HepG2 (cell line): Measurements from ENCODE around the gene NUP54. TPM values are rescaled to one million over a fixed set of nuclear protein-coding genes. Genes with fewer than 3 reads are reported as not detected.

Experiments used
- ATAC-seq: fragments of 200-7000 bp; cut with Tn5 transposase; 3 replicates; pipeline ENCODE4 v1.9.1; 2020; ENCODE audit warnings: mild to moderate bottlenecking, moderate library complexity
- BruUV-seq: library from RNA; stranded (reverse); fragments of 400-500 nt; replicated peaks from 2 replicates; lab custom pipeline; 2021; lab: Mats Ljungman, UMichigan
- CTCF ChIA-PET: fragments of 300-600 bp; formaldehyde crosslinking; extraction: SDS; loops from one replicate; lab custom pipeline; 2021; ENCODE audit warnings: low total read pairs, inconsistent platforms, low intra/inter-chr PET ratio; lab: Yijun Ruan, JAX
- POLR2A ChIA-PET: fragments of 350-600 bp; sonication (Branson Sonifier 250); formaldehyde crosslinking; loops from one replicate; lab custom pipeline; 2020; ENCODE audit warnings: antibody characterized with exemption, inconsistent platforms; lab: Yijun Ruan, JAX
- DNase-seq: peaks from one replicate; pipeline ENCODE4 v3.0.0-alpha.2; 2015; ENCODE audit warnings: low spot score
- FAIRE-seq: peaks from 3 replicates; lab custom pipeline; 2011; peaks lifted over from hg19 to GRCh38; lab: Jason Lieb, UNC
- H2AFZ ChIP-seq: one replicate; pipeline ENCODE4 v1.6.1; 2011; ENCODE audit warnings: low read length, inconsistent platforms
- H3K27ac ChIP-seq: fragments of 300-600 bp; 3 replicates; pipeline ENCODE4 v1.8.0; 2011; ENCODE audit warnings: mixed run types, mild to moderate bottlenecking, mixed read lengths, low read length, inconsistent platforms; ENCODE audit not compliant: insufficient read depth; ENCODE audit errors: extremely low read length
- H3K27me3 ChIP-seq, 2 experiments: fragments of 200-600 bp in 1 of 2; 2 replicates in 1 of 2; 3 replicates in 1 of 2; pipeline versions ENCODE4 v1.6.0 to v1.8.0; 2011; ENCODE audit warnings: low read length in 2 of 2, mild to moderate bottlenecking in 2 of 2, moderate library complexity in 2 of 2, inconsistent platforms in 1 of 2; ENCODE audit not compliant: insufficient read depth in 2 of 2, control insufficient read depth in 1 of 2
- H3K36me3 ChIP-seq, 2 experiments: fragments of 200-600 bp in 1 of 2; replicated peaks in 1 of 2; 2 replicates in 1 of 2; 3 replicates in 1 of 2; pipeline versions ENCODE4 v1.5.1 to v1.8.0; 2011; ENCODE audit warnings: low read length in 2 of 2, inconsistent platforms in 1 of 2; ENCODE audit not compliant: insufficient read depth in 2 of 2, control insufficient read depth in 1 of 2
- H3K4me1 ChIP-seq: 2 replicates; pipeline ENCODE4 v1.5.1; 2012; ENCODE audit warnings: low read length, inconsistent platforms; ENCODE audit not compliant: insufficient read depth
- H3K4me2 ChIP-seq: 2 replicates; pipeline ENCODE4 v1.6.0; 2011; ENCODE audit warnings: low read depth, low read length, inconsistent platforms
- H3K4me3 ChIP-seq, 3 experiments: fragments of 200-600 bp in 1 of 3; sonication (generic), shearing (Covaris generic) in 1 of 3; replicated peaks in 1 of 3; 2 replicates each; pipeline ENCODE4 v1.5.1; 2011 to 2016; ENCODE audit warnings: low read length in 3 of 3, inconsistent platforms in 2 of 3, low read depth in 2 of 3, mild to moderate bottlenecking in 2 of 3, control low read depth in 1 of 3, mixed read lengths in 1 of 3; ENCODE audit not compliant: insufficient read depth in 1 of 3
- H3K79me2 ChIP-seq: one replicate; pipeline ENCODE4 v1.6.1; 2011; ENCODE audit warnings: low read length, inconsistent platforms; ENCODE audit not compliant: insufficient read depth
- H3K9ac ChIP-seq: 2 replicates; pipeline ENCODE4 v1.6.0; 2011; ENCODE audit warnings: mild to moderate bottlenecking, low read depth, low read length, inconsistent platforms; ENCODE audit not compliant: insufficient read depth
- H3K9me3 ChIP-seq: 2 replicates; pipeline ENCODE4 v1.5.1; 2012; ENCODE audit warnings: mild to moderate bottlenecking, low read length
- H4K20me1 ChIP-seq: 2 replicates; pipeline ENCODE4 v1.6.0; 2011; ENCODE audit warnings: inconsistent platforms, mild to moderate bottlenecking, low read length, moderate library complexity; ENCODE audit not compliant: insufficient read depth
- CHD4 ChIP-seq: fragments of 200-600 bp; sonication (generic); IDR thresholded peaks from 2 replicates; pipeline ENCODE4 v1.7.0; 2017; ENCODE audit warnings: mild to moderate bottlenecking, low read length, borderline replicate concordance
- DMAP1 ChIP-seq: IDR thresholded peaks from 2 replicates; pipeline ENCODE4 v1.6.1; 2016
- IRF9 ChIP-seq: sonication (generic); formaldehyde crosslinking; IDR thresholded peaks from 2 replicates; pipeline ENCODE4 v1.8.0; 2022; ENCODE audit warnings: missing genetic modification reagents, mild to moderate bottlenecking, borderline replicate concordance
- JARID2 ChIP-seq: sonication (generic); formaldehyde crosslinking; IDR thresholded peaks from 2 replicates; pipeline ENCODE4 v1.8.1; 2023; ENCODE audit warnings: missing genetic modification reagents, inconsistent platforms; ENCODE audit not compliant: insufficient replicate concordance
- KLF12 ChIP-seq: sonication (generic); formaldehyde crosslinking; IDR thresholded peaks from 2 replicates; pipeline ENCODE4 v1.4.0; 2020; ENCODE audit warnings: missing genetic modification reagents, borderline replicate concordance
- KLF9 ChIP-seq: IDR thresholded peaks from 2 replicates; pipeline ENCODE4 v1.6.1; 2016; ENCODE audit warnings: low read depth
- MIER3 ChIP-seq: IDR thresholded peaks from 2 replicates; pipeline ENCODE4 v1.6.1; 2016; ENCODE audit warnings: missing compliant biosample characterization, borderline replicate concordance
- NR0B2 ChIP-seq: sonication (generic); formaldehyde crosslinking; IDR thresholded peaks from 2 replicates; pipeline ENCODE4 v1.4.0; 2020; ENCODE audit warnings: mild to moderate bottlenecking, missing genetic modification reagents
- REL ChIP-seq: sonication (generic); formaldehyde crosslinking; conservative IDR thresholded peaks from 2 replicates; pipeline ENCODE4 v1.8.0; 2022; ENCODE audit warnings: mild to moderate bottlenecking, missing genetic modification reagents, moderate library complexity
- SRSF9 ChIP-seq: fragments of 200-400 bp; formaldehyde crosslinking; IDR thresholded peaks from 2 replicates; pipeline ENCODE4 v1.6.1; 2018; ENCODE audit warnings: borderline replicate concordance, mild to moderate bottlenecking, low read depth, low read length; ENCODE audit not compliant: insufficient read depth, poor library complexity, severe bottlenecking
- TAF1 ChIP-seq: sonication (generic); formaldehyde crosslinking; IDR thresholded peaks from 2 replicates; pipeline ENCODE4 v1.4.0; 2020; ENCODE audit warnings: missing genetic modification reagents
- YY1 ChIP-seq: IDR thresholded peaks from 2 replicates; pipeline ENCODE4 v1.6.1; 2011; ENCODE audit warnings: low read length, low read depth, moderate library complexity, mild to moderate bottlenecking; ENCODE audit not compliant: insufficient read depth, insufficient replicate concordance
- ZNF619 ChIP-seq: sonication (generic); formaldehyde crosslinking; IDR thresholded peaks from 2 replicates; pipeline ENCODE4 v1.4.0; 2020; ENCODE audit warnings: mild to moderate bottlenecking, missing genetic modification reagents
- ZSCAN30 ChIP-seq: sonication (generic); formaldehyde crosslinking; IDR thresholded peaks from 2 replicates; pipeline ENCODE4 v1.5.0; 2020; ENCODE audit warnings: mild to moderate bottlenecking, missing genetic modification reagents
- WGBS: methylation state at CpG from one replicate; pipeline ENCODE4 v1.1.6; 2017; ENCODE audit warnings: low lambda C conversion rate; 5-methylcytosine and 5-hydroxymethylcytosine counted together
- in situ Hi-C: cut with HindIII; loops from 2 replicates; pipeline ENCODE4 v1.10.0; 2017; ENCODE audit warnings: low pct_unique_long_range_greater_than_20kb; ENCODE audit not compliant: extremely low pct_ligation_motif_present
- intact Hi-C: fragments of 100-400 bp; cut with micrococcal nuclease; formaldehyde crosslinking; loops from one replicate; pipeline ENCODE4 v1.10.0; 2022; ENCODE audit not compliant: unreplicated experiment
- polyA plus RNA-seq, 8 experiments: library from polyadenylated mRNA; depleted of rRNA in 3 of 8; stranded (reverse) in 7 of 8; unstranded in 1 of 8; fragments of >200 nt; fragmentation: Illumina TruSeq in 4 of 8; extraction: Trizol in 4 of 8; gene quantifications; 2 replicates each; pipeline versions ENCODE4 v1.2.1 to v1.2.3, GENCODE V29; 2011 to 2016; ENCODE audit warnings: low read depth in 4 of 8, missing spikeins in 1 of 8, mixed read lengths in 1 of 8; ENCODE audit not compliant: insufficient read depth in 1 of 8
- total RNA-seq, 5 experiments: library from RNA; depleted of rRNA; stranded (reverse); fragments of >200 nt; fragmentation: Illumina TruSeq; extraction: Trizol; gene quantifications; 2 replicates each; pipeline ENCODE4 v1.2.3, GENCODE V29; 2016; ENCODE audit warnings: low read depth in 1 of 5
- TF ChIP-seq, protein P1 (sequence below): sonication (generic); formaldehyde crosslinking; IDR thresholded peaks from 2 replicates; pipeline ENCODE4 v1.8.1; 2023; ENCODE audit warnings: mild to moderate bottlenecking, inconsistent platforms, moderate library complexity, missing genetic modification reagents, borderline replicate concordance

Gene NUP54
- total and polyA plus RNA-seq, 2 of the 13 experiments (the other 11 are each of a cell fraction or from before 2014, with no cell fraction given) = 36.1 to 69.3 TPM

DNA sequence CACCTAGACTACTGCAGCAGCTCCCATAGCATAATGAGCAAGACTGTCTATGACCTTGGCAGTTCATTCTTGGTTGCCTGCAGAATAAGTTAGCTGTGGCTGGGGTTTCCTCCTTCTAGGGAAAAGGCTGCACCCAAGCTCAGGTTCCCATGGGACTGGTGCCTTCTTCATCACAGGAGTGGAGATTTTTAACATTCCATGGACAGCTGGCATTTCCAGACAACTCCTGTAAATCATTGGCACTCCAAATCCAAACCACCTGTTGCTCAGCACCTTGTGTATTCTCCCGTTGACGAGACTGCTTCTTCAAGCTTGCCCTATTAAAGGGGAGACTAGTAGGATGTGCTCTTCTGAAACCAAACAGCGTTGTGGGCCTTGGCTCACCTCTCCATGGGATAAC is 7.8 kb upstream of the NUP54 start (continued):
- TF ChIP-seq ZSCAN30 (CRISPR knock-in tag) = no peak
- TF ChIP-seq, protein P1, sequence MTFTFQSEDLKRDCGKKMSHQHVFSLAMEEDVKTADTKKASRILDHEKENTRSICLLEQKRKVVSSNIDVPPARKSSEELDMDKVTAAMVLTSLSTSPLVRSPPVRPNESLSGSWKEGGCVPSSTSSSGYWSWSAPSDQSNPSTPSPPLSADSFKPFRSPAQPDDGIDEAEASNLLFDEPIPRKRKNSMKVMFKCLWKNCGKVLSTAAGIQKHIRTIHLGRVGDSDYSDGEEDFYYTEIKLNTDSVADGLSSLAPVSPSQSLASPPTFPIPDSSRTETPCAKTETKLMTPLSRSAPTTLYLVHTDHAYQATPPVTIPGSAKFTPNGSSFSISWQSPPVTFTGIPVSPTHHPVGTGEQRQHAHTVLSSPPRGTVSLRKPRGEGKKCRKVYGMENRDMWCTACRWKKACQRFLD (CRISPR knock-in tag) = no peak
- no peak for TF ChIP-seq YY1
- TF ChIP-seq NR0B2 (CRISPR knock-in tag) = no peak

DNA sequence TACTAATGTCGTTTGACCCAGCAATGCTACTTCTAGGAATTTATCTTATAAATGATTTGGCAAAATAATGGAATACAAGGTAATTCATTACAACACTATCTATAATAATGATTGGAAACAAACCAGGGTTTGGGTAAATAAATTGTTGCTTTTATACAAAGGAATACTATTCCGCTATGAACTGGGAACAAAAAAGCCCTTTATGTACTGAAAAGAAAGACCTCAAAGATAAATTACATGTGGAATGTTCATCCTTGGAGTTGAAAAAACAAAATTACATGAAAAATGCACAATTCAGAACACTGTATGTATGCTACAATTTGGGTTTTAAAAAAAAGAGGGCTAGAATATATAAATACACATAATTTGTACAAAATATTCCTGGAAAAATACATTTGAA is 5.2 kb upstream of the NUP54 start:
- BruUV-seq = no TSS peak
- H3K9ac ChIP-seq = no peak overlapping the region

More for the DNA sequence above, 5.2 kb upstream of the NUP54 start:
- no peaks in the 10 kb centered on the region for H3K36me3 ChIP-seq
- peaks cover 10% of the 10 kb centered on the region for H3K4me1 ChIP-seq
- no peaks in the 10 kb centered on the region for H4K20me1 ChIP-seq
- ChIA-PET CTCF (no interaction called here), POLR2A (no interaction called here)
- DNase-seq (no peak), FAIRE-seq (no peak), ATAC-seq (no peak)
- no peaks in the 10 kb centered on the region for H3K9me3 ChIP-seq
- in situ Hi-C loops = no loop called here
- H3K4me3 ChIP-seq = no peak overlapping the region
- H3K27me3 ChIP-seq = no peaks in the 10 kb centered on the region; a peak in 1 of 5 replicates
- intact Hi-C loops = no loop called here
- peaks cover 15% of the 10 kb centered on the region for H3K79me2 ChIP-seq
- 96% methylated on average over 2 of the region's 2 CpGs for WGBS
- no peak overlapping the region for H3K27ac ChIP-seq
- no peak for TF ChIP-seq KLF9 (CRISPR knock-in tag)
- TF ChIP-seq JARID2 (CRISPR knock-in tag) = no peak
- TF ChIP-seq IRF9 = no peak
- no peak for TF ChIP-seq DMAP1 (CRISPR knock-in tag)
- no peak for TF ChIP-seq ZNF619 (CRISPR knock-in tag)
- TF ChIP-seq REL = no peak
- no peak for TF ChIP-seq CHD4
- TF ChIP-seq TAF1 (CRISPR knock-in tag) = no peak
- TF ChIP-seq MIER3 (CRISPR knock-in tag) = no peak
- no peak for TF ChIP-seq SRSF9
- no peak for TF ChIP-seq KLF12 (CRISPR knock-in tag)
- no peak overlapping the region for H3K4me2 ChIP-seq
- no peak overlapping the region for H2AFZ ChIP-seq
